ENCODE results near the gene DHRS9. TPM values are rescaled to one million over a fixed set of nuclear protein-coding genes. Genes with fewer than 3 reads are reported as not detected.

DHRS9 gene
- 10 to 100 TPM in 1 of 4 donors, 1 to 10 TPM in 2, under 1 TPM in 1; 0.74 to 17.7 (median 4.8) TPM for total RNA-seq

GRCh38 chr2:169069341-169069740 is at the start of gene DHRS9:
Gene DHRS9, plus strand, starts transcription at chr2:169069563. Its CDS starts 12,019 bp downstream, at chr2:169081582.
- DNase-seq (ENCODE audit: low spot score) = no peak
- ATAC-seq (ENCODE audit: low FRiP score) = no peak
- TF ChIP-seq, protein P1, sequence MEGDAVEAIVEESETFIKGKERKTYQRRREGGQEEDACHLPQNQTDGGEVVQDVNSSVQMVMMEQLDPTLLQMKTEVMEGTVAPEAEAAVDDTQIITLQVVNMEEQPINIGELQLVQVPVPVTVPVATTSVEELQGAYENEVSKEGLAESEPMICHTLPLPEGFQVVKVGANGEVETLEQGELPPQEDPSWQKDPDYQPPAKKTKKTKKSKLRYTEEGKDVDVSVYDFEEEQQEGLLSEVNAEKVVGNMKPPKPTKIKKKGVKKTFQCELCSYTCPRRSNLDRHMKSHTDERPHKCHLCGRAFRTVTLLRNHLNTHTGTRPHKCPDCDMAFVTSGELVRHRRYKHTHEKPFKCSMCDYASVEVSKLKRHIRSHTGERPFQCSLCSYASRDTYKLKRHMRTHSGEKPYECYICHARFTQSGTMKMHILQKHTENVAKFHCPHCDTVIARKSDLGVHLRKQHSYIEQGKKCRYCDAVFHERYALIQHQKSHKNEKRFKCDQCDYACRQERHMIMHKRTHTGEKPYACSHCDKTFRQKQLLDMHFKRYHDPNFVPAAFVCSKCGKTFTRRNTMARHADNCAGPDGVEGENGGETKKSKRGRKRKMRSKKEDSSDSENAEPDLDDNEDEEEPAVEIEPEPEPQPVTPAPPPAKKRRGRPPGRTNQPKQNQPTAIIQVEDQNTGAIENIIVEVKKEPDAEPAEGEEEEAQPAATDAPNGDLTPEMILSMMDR (IDR thresholded peaks at IDR 0.05) = no peak

DNA sequence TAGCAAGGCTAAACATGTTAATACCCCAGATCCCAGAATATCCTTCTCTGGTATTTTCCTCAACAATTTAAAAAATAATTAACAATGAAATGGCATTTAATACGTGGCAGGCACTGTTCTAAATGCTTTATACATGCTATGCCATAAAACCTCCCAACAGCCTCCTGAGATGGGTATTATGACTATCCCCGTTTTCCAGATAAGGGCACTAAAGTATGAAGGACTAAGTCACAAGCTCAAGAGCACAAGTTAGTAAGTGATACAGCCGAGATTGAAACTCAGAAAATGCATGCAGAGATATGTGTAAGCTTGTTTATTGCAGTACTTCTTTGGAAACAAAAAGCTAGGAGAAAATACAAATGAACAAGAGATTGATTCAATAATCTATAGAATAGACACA is 46.2 kb upstream of the DHRS9 start:
- ATAC-seq (ENCODE audit: low FRiP score) = no peak
- TF ChIP-seq, protein P1 (IDR thresholded peaks at IDR 0.05) = no peak
- no peak for DNase-seq (ENCODE audit: low spot score)

DNA sequence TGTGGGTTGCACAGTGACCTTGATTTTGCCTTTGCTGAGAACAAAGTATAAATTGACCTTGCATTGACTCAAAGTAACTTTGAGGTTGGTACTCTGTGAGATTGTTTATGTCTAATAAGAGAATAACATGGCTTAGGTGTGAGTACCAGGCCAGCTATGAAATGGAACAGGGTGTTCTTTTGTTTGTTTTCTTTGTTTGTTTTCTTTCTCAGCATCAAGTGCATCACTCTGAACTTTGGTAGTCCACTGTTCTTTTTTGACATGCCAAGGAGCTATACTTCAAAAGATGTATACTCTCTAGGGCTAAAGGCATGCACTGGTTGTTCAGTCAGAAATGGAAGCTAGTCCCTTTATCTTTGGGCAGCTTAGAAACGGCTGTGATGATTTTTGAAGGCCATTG is 43.3 kb upstream of the DHRS9 start:
- DNase-seq (ENCODE audit: low spot score) = no peak
- TF ChIP-seq, protein P1 (IDR thresholded peaks at IDR 0.05) = no peak
- no peak for ATAC-seq (ENCODE audit: low FRiP score)

DNA sequence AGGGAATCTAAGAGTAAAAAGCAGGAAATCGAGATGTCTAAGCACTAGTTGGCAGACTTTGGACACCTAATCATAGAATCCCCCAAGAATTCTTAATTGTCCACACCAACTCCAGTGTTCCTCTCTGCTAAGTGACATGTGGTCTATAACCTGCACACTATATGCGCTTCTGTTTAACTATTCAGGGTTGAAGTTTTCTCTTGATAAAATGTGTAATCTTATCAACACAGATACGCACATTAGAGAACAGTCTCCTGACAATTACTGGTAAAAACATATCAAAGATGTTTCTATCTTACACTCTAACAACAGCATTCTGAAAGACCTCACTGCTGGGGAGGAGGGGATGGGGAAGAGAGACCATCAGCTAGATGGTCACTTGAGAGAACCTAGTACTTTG is 42.1 kb upstream of the DHRS9 start:
- ATAC-seq (ENCODE audit: low FRiP score) = no peak
- DNase-seq (ENCODE audit: low spot score) = no peak

DNA sequence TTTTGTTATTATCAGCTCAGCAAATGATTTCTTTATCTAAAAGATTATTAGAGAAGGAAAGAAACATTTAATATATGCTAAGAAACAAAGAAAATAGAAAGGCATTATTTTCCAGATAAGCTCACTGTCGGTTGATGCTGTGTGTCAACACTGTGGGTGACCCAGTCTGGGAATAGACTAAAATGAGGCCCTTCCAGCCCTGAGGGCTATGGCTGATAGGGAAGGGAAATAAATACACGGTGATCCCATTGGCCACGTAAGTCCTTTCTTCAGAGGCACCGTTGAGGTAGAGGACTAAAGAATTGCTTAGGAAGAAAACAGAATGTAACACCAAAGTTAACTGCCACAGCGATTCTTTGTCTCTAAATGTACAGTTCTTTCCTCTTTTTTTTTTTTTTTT is 40.0 kb upstream of the DHRS9 start:
- TF ChIP-seq, protein P1 (IDR thresholded peaks at IDR 0.05) = no peak
- DNase-seq (ENCODE audit: low spot score) = no peak
- no peak for ATAC-seq (ENCODE audit: low FRiP score)

More for the DNA sequence above, 42.1 kb upstream of the DHRS9 start:
- TF ChIP-seq, protein P1 (IDR thresholded peaks at IDR 0.05) = no peak

DNA sequence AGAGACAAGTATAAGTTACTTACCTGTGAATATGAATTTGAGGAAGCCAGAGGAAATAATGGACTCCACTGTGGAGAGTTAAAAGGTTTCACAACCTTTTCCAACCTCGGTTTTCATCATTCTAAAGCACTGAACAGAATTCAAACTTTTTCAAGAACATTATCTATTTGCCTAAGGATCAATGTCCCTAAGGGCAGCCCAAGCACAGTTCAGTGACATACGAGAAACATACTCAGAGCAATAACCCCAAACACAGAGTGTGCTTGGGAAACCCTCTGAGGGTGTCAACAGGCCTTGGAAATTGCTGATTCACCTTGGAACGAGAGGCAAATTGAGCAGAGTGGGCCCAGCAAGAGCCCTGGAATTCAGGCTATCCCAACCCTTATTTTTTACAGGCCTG is 38.2 kb upstream of the DHRS9 start, which contains the start of gene ABCB11:
Gene ABCB11 (minus strand): TSS at position 123 of the 400 bp plus-strand sequence. CDS start 13,199 bp downstream, outside the sequence.
- TF ChIP-seq, protein P1 (IDR thresholded peaks at IDR 0.05) = no peak
- ATAC-seq (ENCODE audit: low FRiP score) (no peak), DNase-seq (ENCODE audit: low spot score) (no peak)

- TF ChIP-seq, protein P1 (IDR thresholded peaks at IDR 0.05) = no peak
- no peak for ATAC-seq (ENCODE audit: low FRiP score)
- no peak for DNase-seq (ENCODE audit: low spot score)
Measured at GRCh38 chr2:169034256-169034655, 35.1 kb upstream of the DHRS9 start.

Data from omental fat pad (tissue), 4 donors.